ENCODE results near the gene GRID1.

- TF ChIP-seq POLR2A (IDR thresholded peaks at IDR 0.05): no peak
- no peak for TF ChIP-seq CTCF (IDR thresholded peaks at IDR 0.05)
Measured at GRCh38 chr10:86060386-86061277, 306.0 kb downstream of the GRID1 start.

Measured in thyroid gland (tissue), 4 donors.